Endothelial cell of hepatic sinusoid (primary cell): ENCODE measurements around the gene SCNM1.
"Not testable (repeated sequence)": the region's sequence is repeated elsewhere in the genome, so short reads cannot be mapped to it uniquely, and the experiment has no call there.

Experiments used
- in situ Hi-C: cut with HindIII; loops from 2 replicates; pipeline ENCODE4 v1.10.0; 2017; ENCODE audit warnings: low sequenced_read_pairs

SCNM1 gene

DNA sequence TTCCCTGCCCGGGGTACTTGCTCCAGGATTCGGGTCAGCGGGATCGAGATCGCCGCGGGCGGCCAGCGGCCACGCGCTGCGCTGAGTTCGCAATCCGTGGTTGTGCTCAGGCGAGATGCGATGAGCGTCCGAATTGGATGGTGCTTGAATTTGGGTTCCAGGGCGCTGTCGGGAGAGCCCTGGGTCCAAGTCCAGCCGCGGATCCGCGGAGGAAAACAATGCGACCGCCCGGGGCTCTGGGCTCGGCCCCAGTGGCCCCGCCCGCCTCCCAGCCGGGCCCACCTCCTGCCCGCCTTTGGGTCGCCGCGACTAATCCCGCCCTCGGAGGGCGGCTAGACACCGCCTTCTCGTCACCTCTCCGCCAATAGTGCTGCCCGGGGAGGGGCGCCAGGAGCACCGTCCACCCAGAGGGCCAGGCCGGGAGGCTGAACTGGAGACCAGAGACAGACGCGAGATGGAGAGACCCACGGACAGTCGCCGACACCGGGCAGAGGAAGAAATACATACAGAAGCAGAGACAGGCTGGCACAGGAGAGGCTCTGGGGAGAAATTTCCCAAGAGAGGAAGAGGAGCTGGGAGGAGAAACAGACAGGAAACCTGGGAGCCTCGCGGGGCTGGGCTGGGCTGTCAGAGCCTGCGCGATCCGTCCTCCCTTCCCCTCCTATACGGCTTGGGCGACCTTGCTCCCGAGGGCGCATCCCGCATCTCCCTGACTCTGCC lies 19.4 kb upstream of the SCNM1 start, which contains the start of gene SEMA6C:
Gene SEMA6C, minus strand, starts transcription at position 220 of the 720 bp plus-strand sequence. CDS start 4,010 bp downstream, outside the sequence.
- in situ Hi-C loops: no loop called here

GRCh38 chr1:151147132-151147503 lies 18.8 kb upstream of the SCNM1 start:
- in situ Hi-C loops: no loop called here

- in situ Hi-C loops: no loop called here
Measured at GRCh38 chr1:151147665-151148064, 18.3 kb upstream of the SCNM1 start.

DNA sequence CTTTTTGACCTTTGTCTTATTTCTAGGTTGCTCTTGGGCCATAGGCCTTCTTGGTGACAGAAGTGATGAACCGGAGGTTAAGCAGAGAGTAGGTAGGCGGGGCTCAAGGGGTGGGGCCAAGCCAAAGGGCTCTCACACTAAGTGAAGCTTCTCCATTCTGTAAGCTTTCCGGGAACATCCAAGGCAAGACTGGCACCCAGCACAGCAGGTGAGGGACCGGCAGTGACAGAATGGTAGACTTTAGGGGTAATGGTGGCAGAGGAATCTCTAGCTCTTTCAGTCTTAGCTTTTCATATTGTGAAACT lies 9.5 kb upstream of the SCNM1 start, which contains the start of gene TNFAIP8L2:
Gene TNFAIP8L2, plus strand, starts transcription at position 135 of the 305 bp plus-strand sequence. CDS start 2,049 bp downstream, outside the sequence.
- in situ Hi-C loops: loop anchor here (5.0 to 10.0 kb wide), 4 partner anchors 34 to 132 kb away; no protein-coding TSS in a partner anchor

GRCh38 chr1:151157067-151157531 lies 8.8 kb upstream of the SCNM1 start:
- in situ Hi-C loops: loop anchor here (5.0 to 10.0 kb wide), 4 partner anchors 35 to 132 kb away; no protein-coding TSS in a partner anchor

- in situ Hi-C loops: loop anchor here (5.0 to 10.0 kb wide), 4 partner anchors 36 to 134 kb away; no protein-coding TSS in a partner anchor
Measured at GRCh38 chr1:151158326-151158725, 7.6 kb upstream of the SCNM1 start.

DNA sequence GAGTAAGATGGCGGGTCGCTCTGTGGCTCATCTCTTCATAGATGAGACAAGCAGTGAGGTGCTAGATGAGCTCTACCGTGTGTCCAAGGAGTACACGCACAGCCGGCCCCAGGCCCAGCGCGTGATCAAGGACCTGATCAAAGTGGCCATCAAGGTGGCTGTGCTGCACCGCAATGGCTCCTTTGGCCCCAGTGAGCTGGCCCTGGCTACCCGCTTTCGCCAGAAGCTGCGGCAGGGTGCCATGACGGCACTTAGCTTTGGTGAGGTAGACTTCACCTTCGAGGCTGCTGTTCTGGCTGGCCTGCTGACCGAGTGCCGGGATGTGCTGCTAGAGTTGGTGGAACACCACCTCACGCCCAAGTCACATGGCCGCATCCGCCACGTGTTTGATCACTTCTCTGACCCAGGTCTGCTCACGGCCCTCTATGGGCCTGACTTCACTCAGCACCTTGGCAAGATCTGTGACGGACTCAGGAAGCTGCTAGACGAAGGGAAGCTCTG lies 7.1 kb upstream of the SCNM1 start:
- in situ Hi-C loops: loop anchor here (5.0 to 10.0 kb wide), 4 partner anchors 36 to 134 kb away; no protein-coding TSS in a partner anchor

DNA sequence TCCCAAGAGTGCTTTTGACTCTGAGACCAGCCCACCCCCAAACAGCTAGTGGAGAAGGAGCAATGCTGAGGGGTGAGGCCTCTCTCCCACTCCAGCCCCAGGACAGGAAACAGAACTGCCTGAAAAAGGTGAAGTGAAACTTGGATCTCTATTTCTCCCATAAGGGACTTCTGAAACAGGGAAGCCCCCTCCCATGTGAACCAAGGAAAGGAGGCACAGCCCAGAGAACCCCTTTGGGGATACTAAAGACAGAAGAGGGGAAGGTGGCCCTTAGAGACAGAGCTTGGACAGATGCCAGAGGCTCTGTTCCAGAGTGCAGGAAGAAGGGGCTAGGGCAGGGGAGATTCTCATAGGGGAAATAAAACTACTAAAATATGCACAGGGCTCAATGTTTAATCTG lies 6.6 kb upstream of the SCNM1 start:
- in situ Hi-C loops: loop anchor here (5.0 to 10.0 kb wide), 4 partner anchors 37 to 135 kb away; no protein-coding TSS in a partner anchor

DNA sequence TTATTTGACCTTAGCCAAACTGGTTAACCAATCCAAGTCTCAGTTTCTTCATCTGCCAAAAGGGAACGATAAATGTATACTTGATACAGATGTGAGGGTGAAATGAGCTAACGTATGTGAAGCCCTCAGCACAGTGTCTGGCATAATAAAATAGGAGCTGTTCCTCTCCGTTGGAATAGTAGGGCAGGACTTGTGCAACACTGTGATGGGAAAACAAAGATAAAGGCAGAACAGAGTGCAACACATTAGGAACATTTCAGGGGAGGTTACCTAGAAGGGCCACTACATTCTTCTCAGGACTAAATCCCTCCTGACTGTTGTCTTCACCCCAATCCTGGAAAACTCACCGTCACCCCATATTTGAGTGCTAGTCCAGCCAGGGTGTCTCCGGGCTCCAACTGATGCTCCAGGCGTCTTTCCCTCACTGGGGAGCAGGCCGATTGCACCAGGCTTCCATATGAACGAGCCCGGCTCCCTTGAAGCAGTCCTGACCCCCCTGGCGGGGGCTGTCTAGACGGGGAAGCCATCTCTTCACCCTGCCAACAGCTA lies 1.1 kb upstream of the SCNM1 start:
- in situ Hi-C loops: no loop called here

DNA sequence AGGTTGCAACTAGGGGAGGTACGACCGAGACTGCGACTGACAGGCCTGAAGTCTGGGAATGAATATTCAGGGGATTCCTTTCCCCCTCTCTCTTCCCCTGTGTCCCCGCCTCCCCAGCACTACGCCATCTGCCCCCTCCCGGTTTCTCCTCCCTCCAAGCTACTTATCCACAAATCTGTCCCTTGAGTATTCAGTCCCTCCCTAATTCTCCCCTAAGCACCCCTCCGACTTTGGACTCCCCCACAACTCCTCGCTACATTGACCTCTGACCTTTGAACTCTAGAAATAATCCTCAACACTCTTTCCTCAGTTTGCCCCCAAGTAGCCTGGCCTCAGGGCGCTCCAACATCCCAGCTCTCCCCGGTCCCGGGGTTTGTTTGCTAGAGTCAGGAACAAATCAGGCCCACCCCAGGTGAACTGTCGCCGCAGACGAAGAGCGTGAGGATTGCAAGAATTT lies 635 bp upstream of the SCNM1 start:
- in situ Hi-C loops: no loop called here

DNA sequence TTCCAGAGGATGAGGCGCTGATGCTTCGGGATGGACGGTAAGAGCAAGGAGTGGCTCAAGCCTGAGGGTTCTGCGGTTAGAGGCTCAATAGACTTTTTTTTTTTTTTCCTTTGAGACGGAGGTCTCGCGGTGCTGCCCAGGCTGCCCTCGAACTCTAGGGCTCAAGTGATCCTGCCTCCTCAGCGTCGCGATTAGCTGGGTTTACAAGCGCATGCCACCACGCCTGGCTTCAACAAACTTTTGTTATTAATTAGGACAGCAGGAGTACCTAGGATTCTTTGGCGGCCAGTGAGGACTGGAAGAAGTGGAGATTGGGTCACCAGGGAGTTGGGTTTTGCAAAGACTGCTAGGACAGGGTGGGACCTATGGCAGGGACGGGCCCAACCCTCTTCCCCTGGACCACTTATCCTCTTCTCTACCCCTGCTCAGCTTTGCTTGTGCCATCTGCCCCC lies 587 bp downstream of the SCNM1 start:
- in situ Hi-C loops: no loop called here

- in situ Hi-C loops: no loop called here
Measured at GRCh38 chr1:151167116-151167515, 1.2 kb downstream of the SCNM1 start.

GRCh38 chr1:151171190-151171589 lies 5.2 kb downstream of the SCNM1 start:
- in situ Hi-C loops: no loop called here

DNA sequence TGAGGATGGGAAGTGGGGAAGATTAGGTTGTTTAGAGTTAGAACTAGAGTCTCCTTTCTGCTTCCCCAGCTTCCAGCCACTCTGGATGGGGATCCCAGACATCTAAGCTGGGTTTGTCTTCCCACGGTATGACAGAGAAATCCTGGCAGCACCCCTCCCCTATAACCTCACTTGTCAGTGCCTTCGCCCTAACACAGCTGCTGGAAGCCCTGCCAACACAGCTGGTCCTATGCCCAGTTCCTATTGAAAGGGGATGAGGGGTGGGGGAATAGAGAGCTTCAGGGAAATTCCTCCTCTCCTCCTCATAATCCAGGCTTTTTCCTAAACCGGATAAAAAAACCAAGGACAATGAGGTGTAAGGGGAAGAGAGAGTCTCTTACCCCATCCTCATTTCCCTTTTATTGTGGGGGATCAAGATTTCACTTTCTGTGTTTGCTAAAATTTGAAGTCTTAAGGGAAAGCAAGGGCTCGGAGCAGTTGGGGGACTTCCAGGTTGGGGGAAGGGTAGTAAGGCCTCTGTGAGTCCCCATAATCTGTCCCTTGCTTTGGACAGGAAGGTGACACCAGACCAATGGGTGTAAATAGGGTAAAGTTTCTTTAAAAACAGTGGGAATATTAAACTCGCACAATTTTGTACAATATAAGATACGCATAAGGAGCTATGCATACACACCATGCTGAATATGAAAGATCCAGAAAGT lies 9.2 kb downstream of the SCNM1 start:
- in situ Hi-C loops: no loop called here

DNA sequence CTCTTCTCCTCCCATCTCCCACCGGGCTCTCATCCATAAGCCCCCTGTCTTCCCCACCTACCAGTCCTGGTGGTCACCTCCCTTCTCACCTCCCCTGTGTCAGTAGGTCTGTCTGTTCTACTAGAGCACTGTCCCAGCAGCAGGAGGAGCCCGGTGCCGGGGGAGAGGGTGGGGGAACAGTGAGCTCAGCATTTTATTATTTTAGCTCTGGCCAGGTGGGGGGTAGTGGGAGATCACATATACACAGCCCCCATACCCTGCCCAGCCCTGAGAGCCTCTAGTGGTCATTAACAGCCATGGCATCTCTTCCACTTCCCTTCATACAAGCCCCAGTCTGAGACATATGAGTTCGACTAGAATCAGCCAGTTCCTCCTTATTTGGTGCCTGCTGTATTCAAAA lies 9.9 kb downstream of the SCNM1 start, which contains the start of gene TMOD4:
Gene TMOD4, minus strand, starts transcription at position 119 of the 400 bp plus-strand sequence. CDS start 1,106 bp downstream, outside the sequence.
- in situ Hi-C loops: no loop called here

DNA sequence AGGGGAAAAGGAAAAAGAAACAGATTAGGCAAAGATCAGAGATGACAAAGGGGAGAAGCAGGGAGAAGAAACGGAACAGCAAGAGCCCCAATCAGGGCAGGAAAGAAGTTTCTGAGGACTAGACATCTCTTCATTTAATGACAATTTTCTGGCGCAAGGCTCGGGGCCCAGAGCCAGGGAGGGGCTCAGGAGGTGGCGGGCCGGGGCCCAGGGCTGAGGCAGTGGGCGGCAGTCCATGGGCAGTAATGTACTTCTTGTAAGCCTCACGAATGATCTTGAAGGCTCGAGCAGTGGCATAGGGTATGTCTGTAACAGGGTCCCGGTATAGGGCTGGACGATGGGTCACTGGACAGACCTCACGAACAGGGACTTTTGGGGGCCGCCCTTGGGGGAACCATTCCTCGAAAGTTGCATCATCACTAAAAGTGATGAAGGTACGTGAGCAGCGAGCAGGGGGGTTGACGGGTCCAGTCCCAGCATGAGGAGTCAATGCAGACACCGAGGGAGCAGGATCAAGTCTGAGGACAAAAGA lies 10.6 kb downstream of the SCNM1 start:
- in situ Hi-C loops: no loop called here

- in situ Hi-C loops: no loop called here
Measured at GRCh38 chr1:151184211-151184610, 18.3 kb downstream of the SCNM1 start.

- in situ Hi-C loops: no loop called here
Measured at GRCh38 chr1:151187205-151187604, 21.3 kb downstream of the SCNM1 start.

DNA sequence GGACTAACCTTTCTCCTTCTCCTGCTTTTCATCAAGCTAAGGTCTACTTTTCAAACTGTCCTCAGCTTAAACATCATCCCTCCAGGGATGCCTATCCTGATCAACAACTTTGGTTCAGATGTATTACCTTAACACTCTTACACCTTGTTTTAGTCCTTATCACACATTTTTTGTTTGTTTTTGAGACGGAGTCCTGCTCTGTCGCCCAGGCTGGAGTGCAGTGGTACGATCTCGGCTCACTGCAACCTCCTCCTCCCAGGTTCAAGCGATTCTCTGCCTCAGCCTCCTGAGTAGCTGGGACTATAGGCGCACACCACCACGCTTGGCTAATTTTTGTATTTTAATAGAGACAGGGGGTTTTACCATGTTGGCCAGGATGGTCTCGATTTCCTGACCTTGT lies 22.7 kb downstream of the SCNM1 start:
- in situ Hi-C loops: not testable (repeated sequence)

DNA sequence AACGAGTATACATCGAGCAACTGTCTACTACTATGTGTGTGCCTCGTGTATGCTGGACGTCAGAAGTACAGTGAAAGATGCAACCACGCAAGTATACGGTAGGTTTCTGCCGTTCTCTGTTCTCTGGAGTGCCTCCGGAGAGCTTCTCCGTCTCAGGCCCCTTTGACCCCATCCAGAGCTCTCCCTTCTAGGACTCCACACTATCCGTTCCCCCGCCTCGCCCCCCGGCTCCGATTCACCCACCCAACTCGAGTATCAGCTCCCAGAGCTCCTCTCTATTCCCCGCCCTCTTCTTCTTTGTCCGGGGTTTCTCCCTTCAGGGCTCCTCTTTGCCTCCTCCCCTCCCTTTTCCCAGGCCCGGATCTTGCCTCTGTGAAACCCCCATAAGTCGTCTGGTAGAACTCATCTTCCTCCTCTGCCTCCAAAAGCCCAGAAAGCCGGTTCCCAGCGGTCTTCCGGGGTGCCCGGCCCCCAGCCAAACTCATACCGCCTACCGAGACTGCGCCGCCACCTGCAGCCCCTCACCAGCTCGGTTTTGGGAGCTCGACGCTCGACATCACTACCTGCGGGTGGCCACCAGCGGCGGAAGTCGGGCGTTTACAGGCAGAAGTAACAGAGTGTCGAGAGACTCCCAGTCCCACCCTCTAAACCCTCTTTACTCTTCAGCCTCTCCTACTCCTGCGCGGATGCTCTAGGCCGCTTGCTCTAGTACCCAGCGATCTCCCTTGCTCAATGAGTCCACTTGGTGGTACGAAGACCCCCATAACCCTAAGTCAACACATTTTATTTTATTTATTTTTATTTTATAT lies 23.9 kb downstream of the SCNM1 start, which contains the start of gene VPS72:
Gene VPS72, minus strand, starts transcription at position 561 of the 809 bp plus-strand sequence. Its CDS starts 76 bp downstream, at position 485.
- in situ Hi-C loops: no loop called here
